IMR-90 (cell line): ENCODE data around the gene MPV17L. TPM values are rescaled to one million over a fixed set of nuclear protein-coding genes. Genes with fewer than 3 reads are reported as not detected.

Experiments
- ATAC-seq: fragments of 200-7000 bp; cut with Tn5 transposase; 2 replicates; pipeline ENCODE4 v1.9.1; 2020; ENCODE audit warnings: low read depth, mild to moderate bottlenecking, moderate library complexity
- BruUV-seq: library from RNA; stranded (reverse); fragments of 400-500 nt; replicated peaks from 2 replicates; lab custom pipeline; 2021; lab: Mats Ljungman, UMichigan
- CTCF ChIA-PET: fragments of 300-600 bp; formaldehyde crosslinking; extraction: SDS; loops from one replicate; lab custom pipeline; 2021; ENCODE audit warnings: antibody characterized with exemption; lab: Yijun Ruan, JAX
- POLR2A ChIA-PET: fragments of 300-600 bp; sonication (Branson Sonifier 250); formaldehyde crosslinking; loops from one replicate; lab custom pipeline; 2022; ENCODE audit warnings: antibody characterized with exemption; ENCODE audit not compliant: unreplicated experiment; lab: Charles Lee
- DNase-seq: peaks from one replicate; pipeline ENCODE4 v3.0.0; 2013
- H2AFZ ChIP-seq: replicated peaks from 2 replicates; pipeline ENCODE3; 2013; ENCODE audit warnings: low read length, mild to moderate bottlenecking; ENCODE audit not compliant: poor library complexity
- H2AK5ac ChIP-seq: 2 replicates; pipeline ENCODE4 v1.6.1; 2013; ENCODE audit warnings: low read depth, low read length, inconsistent platforms
- H2AK9ac ChIP-seq: replicated peaks from 2 replicates; pipeline ENCODE3; 2013; ENCODE audit warnings: mild to moderate bottlenecking, low read depth, low read length, moderate library complexity; ENCODE audit not compliant: poor library complexity
- H2BK120ac ChIP-seq: 2 replicates; pipeline ENCODE4 v1.6.1; 2013; ENCODE audit warnings: low read depth, low read length, inconsistent platforms
- H2BK15ac ChIP-seq: 3 replicates; pipeline ENCODE4 v1.6.1; 2013; ENCODE audit warnings: low read depth, low read length, inconsistent platforms
- H2BK20ac ChIP-seq: 2 replicates; pipeline ENCODE4 v1.6.1; 2013; ENCODE audit warnings: low read depth, mild to moderate bottlenecking, inconsistent platforms, low read length, moderate library complexity
- H2BK5ac ChIP-seq: 2 replicates; pipeline ENCODE4 v1.6.1; 2013; ENCODE audit warnings: mild to moderate bottlenecking, low read depth, low read length, inconsistent platforms; ENCODE audit not compliant: poor library complexity, severe bottlenecking
- H3K14ac ChIP-seq: replicated peaks from 2 replicates; pipeline ENCODE4 v1.6.1; 2013; ENCODE audit warnings: low read depth, low read length, inconsistent platforms
- H3K18ac ChIP-seq: 2 replicates; pipeline ENCODE4 v1.6.1; 2013; ENCODE audit warnings: low read depth, low read length, control low read depth
- H3K23ac ChIP-seq: 2 replicates; pipeline ENCODE4 v1.6.1; 2013; ENCODE audit warnings: low read depth, low read length, inconsistent platforms
- H3K27ac ChIP-seq: 2 replicates; pipeline ENCODE4 v1.5.1; 2013; ENCODE audit warnings: mild to moderate bottlenecking, control low read depth, low read length; ENCODE audit not compliant: insufficient read depth
- H3K27me3 ChIP-seq: 2 replicates; pipeline ENCODE4 v1.6.1; 2013; ENCODE audit warnings: low read length; ENCODE audit not compliant: control insufficient read depth, insufficient read depth
- H3K36me3 ChIP-seq: 2 replicates; pipeline ENCODE4 v1.6.1; 2013; ENCODE audit warnings: low read length, mixed read lengths; ENCODE audit not compliant: control insufficient read depth, insufficient read depth
- H3K4ac ChIP-seq: 2 replicates; pipeline ENCODE4 v1.6.1; 2013; ENCODE audit warnings: low read depth, low read length, inconsistent platforms
- H3K4me1 ChIP-seq: 2 replicates; pipeline ENCODE4 v1.6.1; 2013; ENCODE audit warnings: low read length, mixed read lengths; ENCODE audit not compliant: control insufficient read depth, insufficient read depth
- H3K4me2 ChIP-seq: 2 replicates; pipeline ENCODE4 v1.6.1; 2013; ENCODE audit warnings: low read depth, mild to moderate bottlenecking, control low read depth, low read length, moderate library complexity
- H3K4me3 ChIP-seq: 2 replicates; pipeline ENCODE4 v1.5.1; 2013; ENCODE audit warnings: low read depth, mild to moderate bottlenecking, control low read depth, low read length, moderate library complexity; ENCODE audit not compliant: insufficient read depth
- H3K56ac ChIP-seq: 2 replicates; pipeline ENCODE4 v1.6.1; 2013; ENCODE audit warnings: low read length, inconsistent platforms; ENCODE audit not compliant: insufficient read depth; ENCODE audit errors: extremely low read depth
- H3K79me1 ChIP-seq, 2 experiments: 2 replicates each; pipeline ENCODE4 v1.6.1; 2013; ENCODE audit warnings: low read length in 2 of 2, inconsistent platforms in 1 of 2, low read depth in 1 of 2
- H3K9ac ChIP-seq: 2 replicates; pipeline ENCODE4 v1.6.1; 2013; ENCODE audit warnings: low read depth, low read length, control low read depth
- H3K9me1 ChIP-seq: 2 replicates; pipeline ENCODE4 v1.6.1; 2013; ENCODE audit warnings: low read length, inconsistent platforms; ENCODE audit not compliant: insufficient read depth
- H3K9me3 ChIP-seq: 2 replicates; pipeline ENCODE4 v1.6.1; 2013; ENCODE audit warnings: low read length; ENCODE audit not compliant: control insufficient read depth, insufficient read depth
- H4K20me1 ChIP-seq: 2 replicates; pipeline ENCODE4 v1.6.1; 2013; ENCODE audit warnings: low read length, inconsistent platforms; ENCODE audit not compliant: insufficient read depth
- H4K5ac ChIP-seq: 2 replicates; pipeline ENCODE4 v1.6.1; 2013; ENCODE audit warnings: mild to moderate bottlenecking, low read depth, low read length, control low read depth
- H4K8ac ChIP-seq, 2 experiments: 2 replicates each; pipeline ENCODE4 v1.6.1; 2013; ENCODE audit warnings: low read depth in 2 of 2, low read length in 2 of 2, control low read depth in 1 of 2, inconsistent platforms in 1 of 2
- H4K91ac ChIP-seq: 2 replicates; pipeline ENCODE4 v1.6.1; 2013; ENCODE audit warnings: low read depth, low read length, inconsistent platforms; ENCODE audit not compliant: insufficient read depth
- BHLHE40 ChIP-seq: fragments of 150-350 bp; IDR thresholded peaks from 2 replicates; pipeline ENCODE4 v1.6.1; 2016; ENCODE audit warnings: mild to moderate bottlenecking, low read depth, low read length
- CEBPB ChIP-seq: IDR thresholded peaks from 2 replicates; pipeline ENCODE4 v1.6.1; 2012; ENCODE audit warnings: low read depth, low read length, improper control_type of control experiment
- CHD1 ChIP-seq: IDR thresholded peaks from 2 replicates; pipeline ENCODE4 v1.6.1; 2012; ENCODE audit warnings: low read depth, low read length, improper control_type of control experiment
- CTCF ChIP-seq: conservative IDR thresholded peaks from 2 replicates; pipeline ENCODE4 v1.5.1; 2012; ENCODE audit warnings: mild to moderate bottlenecking, low read depth, low read length, improper control_type of control experiment
- ELK1 ChIP-seq: fragments of 150-350 bp; IDR thresholded peaks from 2 replicates; pipeline ENCODE4 v1.6.1; 2016; ENCODE audit warnings: low read depth, mild to moderate bottlenecking, low read length, moderate library complexity, borderline replicate concordance
- FOS ChIP-seq: fragments of 150-350 bp; IDR thresholded peaks from 2 replicates; pipeline ENCODE4 v1.6.1; 2016; ENCODE audit warnings: low read depth, low read length
- MAFK ChIP-seq: IDR thresholded peaks from 2 replicates; pipeline ENCODE4 v1.6.1; 2012; ENCODE audit warnings: low read depth, low read length, improper control_type of control experiment
- MAZ ChIP-seq: IDR thresholded peaks from 2 replicates; pipeline ENCODE4 v1.6.1; 2012; ENCODE audit warnings: low read depth, mild to moderate bottlenecking, low read length, improper control_type of control experiment, moderate library complexity, borderline replicate concordance
- MXI1 ChIP-seq: IDR thresholded peaks from 2 replicates; pipeline ENCODE4 v1.6.1; 2012; ENCODE audit warnings: low read depth, mild to moderate bottlenecking, low read length, moderate library complexity, borderline replicate concordance
- NFE2L2 ChIP-seq: fragments of 150-350 bp; IDR thresholded peaks from 2 replicates; pipeline ENCODE4 v1.6.1; 2016; ENCODE audit warnings: low read depth, mild to moderate bottlenecking, low read length
- POLR2A ChIP-seq: IDR thresholded peaks from 2 replicates; pipeline ENCODE4 v1.6.1; 2012; ENCODE audit warnings: mild to moderate bottlenecking, low read depth, low read length
- RAD21 ChIP-seq: IDR thresholded peaks from 2 replicates; pipeline ENCODE4 v1.6.1; 2012; ENCODE audit warnings: low read length, improper control_type of control experiment
- RCOR1 ChIP-seq: IDR thresholded peaks from 2 replicates; pipeline ENCODE4 v1.6.1; 2012; ENCODE audit warnings: mild to moderate bottlenecking, low read length, improper control_type of control experiment; ENCODE audit not compliant: insufficient replicate concordance
- RFX5 ChIP-seq: IDR thresholded peaks from 2 replicates; pipeline ENCODE4 v1.8.0; 2012; ENCODE audit warnings: low read depth, mild to moderate bottlenecking, low read length, moderate library complexity
- SMC3 ChIP-seq: fragments of 150-350 bp; IDR thresholded peaks from 2 replicates; pipeline ENCODE4 v1.6.1; 2016; ENCODE audit warnings: low read depth, mild to moderate bottlenecking, antibody characterized with exemption, low read length, moderate library complexity
- USF2 ChIP-seq: fragments of 150-350 bp; IDR thresholded peaks from 2 replicates; pipeline ENCODE4 v1.6.1; 2017; ENCODE audit warnings: mild to moderate bottlenecking, antibody characterized with exemption, low read length, low read depth
- WGBS, 2 experiments: methylation state at CpG; one replicate each; pipeline versions ENCODE4 v1.1.5 to v1.1.7; 2013; ENCODE audit warnings: missing lambda C conversion rate in 2 of 2; ENCODE audit not compliant: insufficient read length in 1 of 2; ENCODE audit errors: extremely low coverage in 2 of 2; 5-methylcytosine and 5-hydroxymethylcytosine counted together
- dilution Hi-C: fragments of 300-500 bp; cut with HindIII; formaldehyde crosslinking; loops from one replicate; pipeline ENCODE4 v1.14.3; 2018; ENCODE audit warnings: low sequenced_read_pairs; ENCODE audit not compliant: unreplicated experiment
- in situ Hi-C: fragments of 300-500 bp; cut with MboI; formaldehyde crosslinking; loops from 3 replicates; pipeline ENCODE4 v1.14.3; 2019; ENCODE audit warnings: low sequenced_read_pairs, inconsistent platforms, mixed read lengths
- intact Hi-C: fragments of 100-400 bp; cut with micrococcal nuclease; formaldehyde crosslinking; loops from 2 replicates; pipeline ENCODE4 v1.10.0; 2022
- polyA plus RNA-seq, 3 experiments: library from polyadenylated mRNA; depleted of rRNA; stranded (reverse); fragments of >200 nt; gene quantifications; 2 replicates each; pipeline ENCODE4 v1.2.3, GENCODE V29; 2012; ENCODE audit warnings: low replicate concordance in 1 of 3
- total RNA-seq: library from RNA; depleted of rRNA; stranded (reverse); fragments of >200 nt; gene quantifications from 2 replicates; pipeline ENCODE4 v1.2.3, GENCODE V29; 2012

The MPV17L gene
- total and polyA plus RNA-seq, 2 of the 4 experiments (the other 2 are of a cell fraction) = 0.03 TPM; not detected in 1

GRCh38 chr16:15446901-15447300 lies 51.3 kb downstream of the MPV17L start:
- Histone ChIP-seq H2AFZ (no peak overlapping the region), H4K8ac (no peak overlapping the region), H3K27ac (no peak overlapping the region), H2AK5ac (no peak overlapping the region), H3K9me1 (0 out of 2 replicates have a peak, but pooled peaks cover 2% of the 10 kb centered on the region), H3K23ac (no peak overlapping the region), H3K18ac (no peak overlapping the region), H3K36me3 (peaks cover 2% of the 10 kb centered on the region; the same call in 1 of the 2 replicates), H2AK9ac (no peak overlapping the region), H2BK20ac (no peak overlapping the region), H3K4me1 (0 out of 2 replicates have a peak, but pooled peaks cover under 1% of the 10 kb centered on the region), H3K14ac (no peak overlapping the region), H2BK120ac (no peak overlapping the region), H3K4ac (no peak overlapping the region), H3K4me3 (no peak overlapping the region), H3K27me3 (no peaks in the 10 kb centered on the region), H4K20me1 (peaks cover 16% of the 10 kb centered on the region), H3K9ac (no peak overlapping the region), H3K9me3 (no peaks in the 10 kb centered on the region), H4K5ac (no peak overlapping the region), H4K91ac (no peak overlapping the region), H2BK5ac (no peak overlapping the region), H2BK15ac (no peak overlapping the region), H3K56ac (no peak overlapping the region), H3K79me1 (peaks cover 35 to 48% of the 10 kb centered on the region in 2 experiments), H3K4me2 (no peak overlapping the region)
- BruUV-seq = no TSS peak
- POLR2A ChIA-PET = no interaction called here
- dilution Hi-C loops (no loop called here), in situ Hi-C loops (no loop called here), intact Hi-C loops (no loop called here)
- DNase-seq (no peak), ATAC-seq (no peak)
- no peak for TF ChIP-seq SMC3
- TF ChIP-seq MAZ = no peak
- no peak for TF ChIP-seq MAFK
- TF ChIP-seq FOS = no peak
- no peak for TF ChIP-seq CEBPB
- no peak for TF ChIP-seq POLR2A
- no peak for TF ChIP-seq RAD21
- TF ChIP-seq RFX5 = no peak
- no peak for TF ChIP-seq BHLHE40
- no peak for TF ChIP-seq RCOR1
- TF ChIP-seq MXI1 = no peak
- no peak for TF ChIP-seq NFE2L2
- TF ChIP-seq CTCF = no peak
- TF ChIP-seq ELK1 = no peak
- TF ChIP-seq USF2 = no peak
- TF ChIP-seq CHD1 = no peak
- CTCF ChIA-PET = no interaction called here
- WGBS, 2 experiments = no CpG with 5 or more reads among the region's 5 CpGs
